HEK293 (cell line): ENCODE results near the gene TPSG1.

Source experiments
- GLI4 ChIP-seq: fragments of 450-650 bp; formaldehyde crosslinking; IDR thresholded peaks from 2 replicates; pipeline ENCODE4 v1.5.1; 2016; ENCODE audit warnings: missing biosample characterization, missing genetic modification characterization
- KLF8 ChIP-seq: fragments of 450-650 bp; formaldehyde crosslinking; IDR thresholded peaks from 2 replicates; pipeline ENCODE4 v1.5.1; 2016; ENCODE audit warnings: missing biosample characterization, missing genetic modification characterization
- ZBTB1 ChIP-seq: fragments of 450-650 bp; formaldehyde crosslinking; IDR thresholded peaks from 2 replicates; pipeline ENCODE4 v1.5.1; 2016; ENCODE audit warnings: missing biosample characterization, missing genetic modification characterization
- ZBTB20 ChIP-seq: fragments of 450-650 bp; formaldehyde crosslinking; IDR thresholded peaks from 2 replicates; pipeline ENCODE4 v1.5.1; 2016; ENCODE audit warnings: missing biosample characterization, missing genetic modification characterization
- ZBTB7A ChIP-seq: fragments of 450-650 bp; formaldehyde crosslinking; IDR thresholded peaks from 2 replicates; pipeline ENCODE4 v1.5.1; 2016; ENCODE audit warnings: low read depth, missing biosample characterization, missing genetic modification characterization
- ZNF133 ChIP-seq: fragments of 450-650 bp; formaldehyde crosslinking; IDR thresholded peaks from 2 replicates; pipeline ENCODE4 v1.5.1; 2016; ENCODE audit warnings: missing biosample characterization, missing genetic modification characterization
- ZNF169 ChIP-seq: fragments of 450-650 bp; formaldehyde crosslinking; IDR thresholded peaks from 2 replicates; pipeline ENCODE4 v1.5.1; 2016; ENCODE audit warnings: missing biosample characterization, missing genetic modification characterization
- ZNF274 ChIP-seq, 2 experiments: fragments of 200-500 bp in 1 of 2; fragments of 450-650 bp in 1 of 2; sonication (Bioruptor generic) in 1 of 2; formaldehyde crosslinking in 1 of 2; IDR thresholded peaks; 2 replicates each; pipeline versions ENCODE4 v1.5.1 to v1.6.1; 2014 to 2016; ENCODE audit warnings: borderline replicate concordance in 1 of 2, inconsistent platforms in 1 of 2, low read length in 1 of 2, missing biosample characterization in 1 of 2, missing genetic modification characterization in 1 of 2
- ZNF311 ChIP-seq: fragments of 450-650 bp; formaldehyde crosslinking; IDR thresholded peaks from 2 replicates; pipeline ENCODE4 v1.5.1; 2017; ENCODE audit warnings: missing biosample characterization, missing genetic modification characterization, borderline replicate concordance
- ZNF423 ChIP-seq: fragments of 450-650 bp; formaldehyde crosslinking; IDR thresholded peaks from 2 replicates; pipeline ENCODE4 v1.5.1; 2016; ENCODE audit warnings: missing biosample characterization, missing genetic modification characterization
- ZNF660 ChIP-seq: fragments of 450-650 bp; IDR thresholded peaks from 2 replicates; pipeline ENCODE4 v1.5.1; 2018; ENCODE audit warnings: missing biosample characterization, mild to moderate bottlenecking, missing genetic modification characterization
- TF ChIP-seq, protein P1 (sequence below): fragments of 450-650 bp; formaldehyde crosslinking; IDR thresholded peaks from 2 replicates; pipeline ENCODE4 v1.5.1; 2016; ENCODE audit warnings: missing biosample characterization, missing genetic modification characterization
- TF ChIP-seq, protein P2 (sequence below): fragments of 450-650 bp; formaldehyde crosslinking; IDR thresholded peaks from 2 replicates; pipeline ENCODE4 v1.5.1; 2016; ENCODE audit warnings: missing biosample characterization, missing genetic modification characterization

GRCh38 chr16:1209081-1209480 is 16.0 kb downstream of the TPSG1 start:
- TF ChIP-seq ZNF274 (IDR thresholded peaks at IDR 0.05; ENCODE audit: low read length) (no peak), ZNF274 (tag by site-specific recombination; IDR thresholded peaks at IDR 0.05; ENCODE audit: borderline replicate concordance) (no peak), ZBTB1 (tag by site-specific recombination) (no peak), ZNF133 (no peak), KLF8 (tag by site-specific recombination) (no peak), GLI4 (tag by site-specific recombination) (no peak), ZBTB20 (tag by site-specific recombination) (no peak), ZBTB7A (tag by site-specific recombination) (no peak), ZNF423 (no peak), ZNF169 (tag by site-specific recombination) (no peak), ZNF311 (tag by site-specific recombination) (no peak), ZNF660 (tag by site-specific recombination) (no peak)
- TF ChIP-seq, protein P1, sequence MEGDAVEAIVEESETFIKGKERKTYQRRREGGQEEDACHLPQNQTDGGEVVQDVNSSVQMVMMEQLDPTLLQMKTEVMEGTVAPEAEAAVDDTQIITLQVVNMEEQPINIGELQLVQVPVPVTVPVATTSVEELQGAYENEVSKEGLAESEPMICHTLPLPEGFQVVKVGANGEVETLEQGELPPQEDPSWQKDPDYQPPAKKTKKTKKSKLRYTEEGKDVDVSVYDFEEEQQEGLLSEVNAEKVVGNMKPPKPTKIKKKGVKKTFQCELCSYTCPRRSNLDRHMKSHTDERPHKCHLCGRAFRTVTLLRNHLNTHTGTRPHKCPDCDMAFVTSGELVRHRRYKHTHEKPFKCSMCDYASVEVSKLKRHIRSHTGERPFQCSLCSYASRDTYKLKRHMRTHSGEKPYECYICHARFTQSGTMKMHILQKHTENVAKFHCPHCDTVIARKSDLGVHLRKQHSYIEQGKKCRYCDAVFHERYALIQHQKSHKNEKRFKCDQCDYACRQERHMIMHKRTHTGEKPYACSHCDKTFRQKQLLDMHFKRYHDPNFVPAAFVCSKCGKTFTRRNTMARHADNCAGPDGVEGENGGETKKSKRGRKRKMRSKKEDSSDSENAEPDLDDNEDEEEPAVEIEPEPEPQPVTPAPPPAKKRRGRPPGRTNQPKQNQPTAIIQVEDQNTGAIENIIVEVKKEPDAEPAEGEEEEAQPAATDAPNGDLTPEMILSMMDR (tag by site-specific recombination): no peak
- TF ChIP-seq, protein P2, sequence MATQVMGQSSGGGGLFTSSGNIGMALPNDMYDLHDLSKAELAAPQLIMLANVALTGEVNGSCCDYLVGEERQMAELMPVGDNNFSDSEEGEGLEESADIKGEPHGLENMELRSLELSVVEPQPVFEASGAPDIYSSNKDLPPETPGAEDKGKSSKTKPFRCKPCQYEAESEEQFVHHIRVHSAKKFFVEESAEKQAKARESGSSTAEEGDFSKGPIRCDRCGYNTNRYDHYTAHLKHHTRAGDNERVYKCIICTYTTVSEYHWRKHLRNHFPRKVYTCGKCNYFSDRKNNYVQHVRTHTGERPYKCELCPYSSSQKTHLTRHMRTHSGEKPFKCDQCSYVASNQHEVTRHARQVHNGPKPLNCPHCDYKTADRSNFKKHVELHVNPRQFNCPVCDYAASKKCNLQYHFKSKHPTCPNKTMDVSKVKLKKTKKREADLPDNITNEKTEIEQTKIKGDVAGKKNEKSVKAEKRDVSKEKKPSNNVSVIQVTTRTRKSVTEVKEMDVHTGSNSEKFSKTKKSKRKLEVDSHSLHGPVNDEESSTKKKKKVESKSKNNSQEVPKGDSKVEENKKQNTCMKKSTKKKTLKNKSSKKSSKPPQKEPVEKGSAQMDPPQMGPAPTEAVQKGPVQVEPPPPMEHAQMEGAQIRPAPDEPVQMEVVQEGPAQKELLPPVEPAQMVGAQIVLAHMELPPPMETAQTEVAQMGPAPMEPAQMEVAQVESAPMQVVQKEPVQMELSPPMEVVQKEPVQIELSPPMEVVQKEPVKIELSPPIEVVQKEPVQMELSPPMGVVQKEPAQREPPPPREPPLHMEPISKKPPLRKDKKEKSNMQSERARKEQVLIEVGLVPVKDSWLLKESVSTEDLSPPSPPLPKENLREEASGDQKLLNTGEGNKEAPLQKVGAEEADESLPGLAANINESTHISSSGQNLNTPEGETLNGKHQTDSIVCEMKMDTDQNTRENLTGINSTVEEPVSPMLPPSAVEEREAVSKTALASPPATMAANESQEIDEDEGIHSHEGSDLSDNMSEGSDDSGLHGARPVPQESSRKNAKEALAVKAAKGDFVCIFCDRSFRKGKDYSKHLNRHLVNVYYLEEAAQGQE (tag by site-specific recombination): no peak
